H1 (cell line): ENCODE results near the gene CD47. TPM values are rescaled to one million over a fixed set of nuclear protein-coding genes. Genes with fewer than 3 reads are reported as not detected.

ENCODE experiments used
- polyA plus RNA-seq, 7 experiments: library from polyadenylated mRNA; depleted of rRNA in 3 of 7; stranded (reverse) in 5 of 7; unstranded in 2 of 7; fragments of >200 nt in 5 of 7; fragments of 200-250 nt in 2 of 7; gene quantifications; 1 replicate in 5 of 7; 2 replicates in 1 of 7; 4 replicates in 1 of 7; pipeline versions ENCODE4 v1.2.1 to v1.2.3, GENCODE V29; 2011 to 2013; ENCODE audit warnings: missing spikeins in 2 of 7, mixed read lengths in 2 of 7
- total RNA-seq: library from RNA; stranded (reverse); fragmentation: NEBNext Ultra II Directional; extraction: Animal tissue kit (Norgen Biotek cat#: 25700); gene quantifications from 2 replicates; pipeline ENCODE4 v1.2.1, GENCODE V29; 2021
- TF ChIP-seq, protein P1 (sequence below): fragments of 300-600 bp; sonication (generic); IDR thresholded peaks from 2 replicates; pipeline ENCODE4 v1.7.1; 2012; ENCODE audit warnings: low read length, moderate library complexity, mild to moderate bottlenecking, inconsistent platforms; ENCODE audit not compliant: insufficient replicate concordance

Gene CD47
- total and polyA plus RNA-seq, 2 of the 8 experiments (the other 6 are each of a cell fraction or from before 2014, with no cell fraction given) = 14.4 to 19.3 TPM

DNA sequence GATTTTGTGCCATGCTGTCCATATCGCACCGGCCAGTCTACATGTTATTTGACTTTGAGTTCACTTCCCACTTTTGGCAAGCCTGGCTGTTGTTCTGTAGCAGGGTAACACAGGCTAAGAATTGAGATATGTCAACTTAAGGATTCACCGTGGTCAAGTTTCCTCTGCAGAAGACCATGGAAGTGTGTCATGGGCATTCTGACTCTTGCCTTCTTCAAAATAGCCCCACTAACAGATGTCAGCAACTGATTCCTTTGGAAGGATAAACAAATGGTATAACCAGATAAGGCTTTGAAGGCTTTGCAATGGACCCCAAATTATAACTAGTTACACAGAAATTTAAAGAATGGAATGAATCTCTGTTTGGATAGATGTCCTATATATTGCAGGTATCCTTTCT lies 20.1 kb upstream of the CD47 start (continued):
- TF ChIP-seq, protein P1, sequence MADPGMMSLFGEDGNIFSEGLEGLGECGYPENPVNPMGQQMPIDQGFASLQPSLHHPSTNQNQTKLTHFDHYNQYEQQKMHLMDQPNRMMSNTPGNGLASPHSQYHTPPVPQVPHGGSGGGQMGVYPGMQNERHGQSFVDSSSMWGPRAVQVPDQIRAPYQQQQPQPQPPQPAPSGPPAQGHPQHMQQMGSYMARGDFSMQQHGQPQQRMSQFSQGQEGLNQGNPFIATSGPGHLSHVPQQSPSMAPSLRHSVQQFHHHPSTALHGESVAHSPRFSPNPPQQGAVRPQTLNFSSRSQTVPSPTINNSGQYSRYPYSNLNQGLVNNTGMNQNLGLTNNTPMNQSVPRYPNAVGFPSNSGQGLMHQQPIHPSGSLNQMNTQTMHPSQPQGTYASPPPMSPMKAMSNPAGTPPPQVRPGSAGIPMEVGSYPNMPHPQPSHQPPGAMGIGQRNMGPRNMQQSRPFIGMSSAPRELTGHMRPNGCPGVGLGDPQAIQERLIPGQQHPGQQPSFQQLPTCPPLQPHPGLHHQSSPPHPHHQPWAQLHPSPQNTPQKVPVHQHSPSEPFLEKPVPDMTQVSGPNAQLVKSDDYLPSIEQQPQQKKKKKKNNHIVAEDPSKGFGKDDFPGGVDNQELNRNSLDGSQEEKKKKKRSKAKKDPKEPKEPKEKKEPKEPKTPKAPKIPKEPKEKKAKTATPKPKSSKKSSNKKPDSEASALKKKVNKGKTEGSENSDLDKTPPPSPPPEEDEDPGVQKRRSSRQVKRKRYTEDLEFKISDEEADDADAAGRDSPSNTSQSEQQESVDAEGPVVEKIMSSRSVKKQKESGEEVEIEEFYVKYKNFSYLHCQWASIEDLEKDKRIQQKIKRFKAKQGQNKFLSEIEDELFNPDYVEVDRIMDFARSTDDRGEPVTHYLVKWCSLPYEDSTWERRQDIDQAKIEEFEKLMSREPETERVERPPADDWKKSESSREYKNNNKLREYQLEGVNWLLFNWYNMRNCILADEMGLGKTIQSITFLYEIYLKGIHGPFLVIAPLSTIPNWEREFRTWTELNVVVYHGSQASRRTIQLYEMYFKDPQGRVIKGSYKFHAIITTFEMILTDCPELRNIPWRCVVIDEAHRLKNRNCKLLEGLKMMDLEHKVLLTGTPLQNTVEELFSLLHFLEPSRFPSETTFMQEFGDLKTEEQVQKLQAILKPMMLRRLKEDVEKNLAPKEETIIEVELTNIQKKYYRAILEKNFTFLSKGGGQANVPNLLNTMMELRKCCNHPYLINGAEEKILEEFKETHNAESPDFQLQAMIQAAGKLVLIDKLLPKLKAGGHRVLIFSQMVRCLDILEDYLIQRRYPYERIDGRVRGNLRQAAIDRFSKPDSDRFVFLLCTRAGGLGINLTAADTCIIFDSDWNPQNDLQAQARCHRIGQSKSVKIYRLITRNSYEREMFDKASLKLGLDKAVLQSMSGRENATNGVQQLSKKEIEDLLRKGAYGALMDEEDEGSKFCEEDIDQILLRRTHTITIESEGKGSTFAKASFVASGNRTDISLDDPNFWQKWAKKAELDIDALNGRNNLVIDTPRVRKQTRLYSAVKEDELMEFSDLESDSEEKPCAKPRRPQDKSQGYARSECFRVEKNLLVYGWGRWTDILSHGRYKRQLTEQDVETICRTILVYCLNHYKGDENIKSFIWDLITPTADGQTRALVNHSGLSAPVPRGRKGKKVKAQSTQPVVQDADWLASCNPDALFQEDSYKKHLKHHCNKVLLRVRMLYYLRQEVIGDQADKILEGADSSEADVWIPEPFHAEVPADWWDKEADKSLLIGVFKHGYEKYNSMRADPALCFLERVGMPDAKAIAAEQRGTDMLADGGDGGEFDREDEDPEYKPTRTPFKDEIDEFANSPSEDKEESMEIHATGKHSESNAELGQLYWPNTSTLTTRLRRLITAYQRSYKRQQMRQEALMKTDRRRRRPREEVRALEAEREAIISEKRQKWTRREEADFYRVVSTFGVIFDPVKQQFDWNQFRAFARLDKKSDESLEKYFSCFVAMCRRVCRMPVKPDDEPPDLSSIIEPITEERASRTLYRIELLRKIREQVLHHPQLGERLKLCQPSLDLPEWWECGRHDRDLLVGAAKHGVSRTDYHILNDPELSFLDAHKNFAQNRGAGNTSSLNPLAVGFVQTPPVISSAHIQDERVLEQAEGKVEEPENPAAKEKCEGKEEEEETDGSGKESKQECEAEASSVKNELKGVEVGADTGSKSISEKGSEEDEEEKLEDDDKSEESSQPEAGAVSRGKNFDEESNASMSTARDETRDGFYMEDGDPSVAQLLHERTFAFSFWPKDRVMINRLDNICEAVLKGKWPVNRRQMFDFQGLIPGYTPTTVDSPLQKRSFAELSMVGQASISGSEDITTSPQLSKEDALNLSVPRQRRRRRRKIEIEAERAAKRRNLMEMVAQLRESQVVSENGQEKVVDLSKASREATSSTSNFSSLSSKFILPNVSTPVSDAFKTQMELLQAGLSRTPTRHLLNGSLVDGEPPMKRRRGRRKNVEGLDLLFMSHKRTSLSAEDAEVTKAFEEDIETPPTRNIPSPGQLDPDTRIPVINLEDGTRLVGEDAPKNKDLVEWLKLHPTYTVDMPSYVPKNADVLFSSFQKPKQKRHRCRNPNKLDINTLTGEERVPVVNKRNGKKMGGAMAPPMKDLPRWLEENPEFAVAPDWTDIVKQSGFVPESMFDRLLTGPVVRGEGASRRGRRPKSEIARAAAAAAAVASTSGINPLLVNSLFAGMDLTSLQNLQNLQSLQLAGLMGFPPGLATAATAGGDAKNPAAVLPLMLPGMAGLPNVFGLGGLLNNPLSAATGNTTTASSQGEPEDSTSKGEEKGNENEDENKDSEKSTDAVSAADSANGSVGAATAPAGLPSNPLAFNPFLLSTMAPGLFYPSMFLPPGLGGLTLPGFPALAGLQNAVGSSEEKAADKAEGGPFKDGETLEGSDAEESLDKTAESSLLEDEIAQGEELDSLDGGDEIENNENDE = no peak
